ENCODE data around the gene UMAD1. TPM values are rescaled to one million over a fixed set of nuclear protein-coding genes. Genes with fewer than 3 reads are reported as not detected.
"Not testable (repeated sequence)": the region's sequence is repeated elsewhere in the genome, so short reads cannot be mapped to it uniquely, and the experiment has no call there.

Gene UMAD1
- polyA plus RNA-seq, 1 donor = 19.2 TPM

GRCh38 chr7:7652798-7653540, 12.4 kb downstream of the UMAD1 start:
- no peak for DNase-seq

- DNase-seq = no peak
These were observed 13.1 kb downstream of the UMAD1 start for GRCh38 chr7:7653593-7654187.

- DNase-seq = no peak
These were observed 14.6 kb downstream of the UMAD1 start for GRCh38 chr7:7654964-7655715.

GRCh38 chr7:7656459-7656858, 15.9 kb downstream of the UMAD1 start:
- not testable (repeated sequence) for DNase-seq

- no peak for DNase-seq
These were observed 22.0 kb downstream of the UMAD1 start for GRCh38 chr7:7662527-7662926.

- DNase-seq = no peak
These were observed 23.7 kb downstream of the UMAD1 start for GRCh38 chr7:7664291-7664690.

GRCh38 chr7:7665031-7665430, 24.5 kb downstream of the UMAD1 start:
- no peak for DNase-seq

GRCh38 chr7:7667187-7667586, 26.6 kb downstream of the UMAD1 start:
- no peak for DNase-seq

GRCh38 chr7:7668706-7669105, 28.2 kb downstream of the UMAD1 start:
- no peak for DNase-seq

GRCh38 chr7:7670490-7670889, 29.9 kb downstream of the UMAD1 start:
- DNase-seq = no peak

- DNase-seq = no peak
These were observed 30.8 kb downstream of the UMAD1 start for GRCh38 chr7:7671361-7671760.

GRCh38 chr7:7672545-7673239, 32.1 kb downstream of the UMAD1 start:
- DNase-seq = no peak

- no peak for DNase-seq
These were observed 32.6 kb downstream of the UMAD1 start for GRCh38 chr7:7673240-7673550.

GRCh38 chr7:7675686-7676085, 35.1 kb downstream of the UMAD1 start:
- DNase-seq = no peak

- DNase-seq = not testable (repeated sequence)
These were observed 39.1 kb downstream of the UMAD1 start for GRCh38 chr7:7679640-7680039.

GRCh38 chr7:7681191-7681935, 40.8 kb downstream of the UMAD1 start:
- peak; percentile 78 for DNase-seq

- DNase-seq = no peak
These were observed 41.4 kb downstream of the UMAD1 start for GRCh38 chr7:7681936-7682329.

- DNase-seq = no peak
These were observed 42.3 kb downstream of the UMAD1 start for GRCh38 chr7:7682861-7683260.

- no peak for DNase-seq
These were observed 46.4 kb downstream of the UMAD1 start for GRCh38 chr7:7686811-7687508.

- DNase-seq = no peak
These were observed 47.2 kb downstream of the UMAD1 start for GRCh38 chr7:7687800-7688199.

GRCh38 chr7:7688310-7688709, 47.8 kb downstream of the UMAD1 start:
- DNase-seq = no peak

All from left kidney (tissue), 2 donors.